Activated CD4-positive, alpha-beta T cell treated with anti-CD3 and anti-CD28 coated beads for 24 hours (primary cell): ENCODE results near the gene KCNMA1.

Experiments
- DNase-seq, 2 donors: peaks; one replicate each; pipeline ENCODE4 v3.0.0-alpha.2; 2020; ENCODE audit warnings: low read depth in 2 of 2

Gene KCNMA1

DNA sequence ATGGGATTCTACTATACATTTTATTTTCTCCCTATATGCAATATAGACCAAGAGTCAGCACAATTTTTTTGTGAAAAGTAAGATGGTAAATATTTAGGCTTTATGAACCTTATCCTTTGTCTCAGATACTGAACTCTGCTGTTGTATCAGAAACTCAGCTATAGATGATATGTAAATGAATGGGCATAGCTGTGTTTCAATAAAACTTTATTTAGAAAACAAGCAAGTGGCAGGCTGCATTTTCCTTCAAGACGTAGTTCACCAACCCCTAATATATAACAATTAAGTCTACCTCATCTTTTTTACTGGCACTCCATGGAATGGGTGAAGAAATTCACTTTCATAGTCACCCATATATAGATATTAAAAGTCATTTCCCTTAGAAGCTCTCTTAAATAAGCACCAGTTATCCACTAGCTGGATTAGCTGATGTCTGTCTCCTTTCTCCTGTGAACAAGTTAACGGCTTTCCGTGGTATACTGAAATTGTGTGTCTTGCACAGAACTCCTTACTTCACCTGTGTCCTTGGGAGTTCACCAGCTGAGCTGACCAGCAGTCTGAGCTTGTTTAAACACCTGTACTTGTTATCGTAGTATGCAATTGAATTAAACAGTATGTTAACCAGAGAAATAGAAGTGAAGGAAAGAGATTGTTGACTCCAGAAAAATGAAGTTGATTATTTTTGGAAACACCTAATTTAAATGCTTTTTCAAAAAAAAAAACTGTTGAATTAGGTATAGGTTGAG lies 770.6 kb downstream of the KCNMA1 start:
- DNase-seq, result no peak

DNA sequence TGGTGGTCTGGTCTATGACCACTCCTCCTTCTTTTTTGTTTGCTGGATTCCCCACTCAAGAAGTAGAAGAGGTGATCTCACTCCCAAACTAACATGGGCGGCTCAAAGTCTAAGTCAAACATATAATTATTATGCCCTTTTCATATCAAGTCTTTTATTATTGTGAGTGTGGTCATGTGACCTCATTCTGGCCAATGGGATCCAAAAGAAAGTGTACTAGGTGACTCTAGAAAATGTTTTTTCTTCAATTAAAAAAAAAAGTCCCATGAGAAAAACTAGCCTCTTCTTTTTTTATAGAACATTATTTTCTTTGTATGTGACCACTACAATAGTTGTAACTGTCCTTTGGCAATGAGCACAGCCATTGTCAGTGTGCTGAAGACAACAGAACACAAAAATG lies 772.7 kb downstream of the KCNMA1 start:
- DNase-seq, result no peak

DNA sequence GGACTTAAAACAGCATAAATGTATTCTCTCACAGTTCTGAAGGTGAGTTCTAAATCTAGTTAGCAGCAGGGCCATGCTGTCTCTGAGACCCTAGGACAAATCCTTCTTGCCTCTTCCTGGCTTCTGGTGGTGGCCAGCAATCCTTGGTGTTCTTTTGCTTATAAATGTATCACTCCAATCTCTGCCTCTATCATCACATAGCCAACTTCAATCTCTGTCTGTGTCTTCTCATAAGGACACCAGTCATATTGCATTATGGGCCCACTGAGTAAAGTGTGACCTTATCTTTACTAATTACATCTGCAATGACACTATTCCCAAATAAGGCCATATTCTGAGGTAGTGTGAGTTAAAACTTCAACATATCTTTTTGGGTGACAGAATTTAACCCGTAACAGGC lies 778.9 kb downstream of the KCNMA1 start:
- DNase-seq, result no peak

DNA sequence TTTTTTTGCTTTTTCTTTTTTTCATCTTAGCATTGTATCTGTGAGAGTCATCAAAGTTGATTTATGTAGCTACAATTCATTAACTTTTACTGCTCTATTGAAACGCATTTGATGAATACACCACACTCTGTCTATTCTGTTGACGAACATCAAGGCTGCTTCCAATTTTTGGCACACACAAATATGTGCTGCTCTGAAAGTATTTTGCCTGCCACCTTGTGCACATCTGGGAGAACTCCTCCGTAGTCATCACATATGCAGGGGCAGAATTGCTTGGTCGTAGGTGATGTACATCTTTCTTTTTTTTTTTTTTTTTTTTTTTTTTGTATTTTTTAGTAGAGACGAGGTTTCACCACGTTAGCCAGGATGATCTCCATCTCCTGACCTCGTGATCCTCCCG lies 796.8 kb downstream of the KCNMA1 start:
- no peak for DNase-seq

DNA sequence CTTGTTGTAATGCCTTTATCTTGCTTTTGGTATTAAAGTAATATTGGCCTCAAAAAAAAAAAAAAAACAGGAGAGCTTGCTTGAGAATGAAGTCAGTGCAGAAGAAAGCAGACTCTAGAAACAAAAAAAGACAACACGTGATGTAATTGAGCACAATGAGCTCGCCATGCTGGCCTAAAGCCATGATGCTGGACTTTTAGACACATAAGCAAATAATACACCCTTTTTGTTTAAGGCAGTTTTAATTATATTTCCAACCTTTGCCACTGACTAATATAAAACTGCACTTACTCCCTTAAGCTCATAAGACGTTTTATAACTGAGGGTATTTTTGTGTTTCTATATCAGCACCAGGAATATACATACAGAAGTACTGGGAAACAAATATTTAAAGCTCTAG lies 798.3 kb downstream of the KCNMA1 start:
- no peak for DNase-seq

DNA sequence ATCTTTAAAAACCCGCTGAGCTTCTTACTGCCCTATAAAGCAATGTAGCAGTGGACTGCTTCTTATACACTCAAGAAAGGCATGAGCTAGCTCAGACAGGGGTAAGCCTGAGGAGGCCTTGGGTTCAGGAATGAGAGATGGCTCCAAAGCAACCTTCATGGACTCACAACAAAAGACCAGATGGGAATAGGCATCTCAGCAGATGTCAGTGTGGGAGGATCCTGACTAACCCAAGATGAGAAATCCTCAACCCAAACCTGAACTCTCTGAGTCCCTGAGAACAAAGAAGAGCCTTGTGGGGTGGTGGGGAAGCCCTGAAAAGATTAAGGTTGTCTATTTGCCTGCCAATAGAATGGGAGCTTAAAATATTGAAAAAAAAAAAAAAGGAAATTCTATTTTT lies 807.4 kb downstream of the KCNMA1 start:
- DNase-seq, result no peak

DNA sequence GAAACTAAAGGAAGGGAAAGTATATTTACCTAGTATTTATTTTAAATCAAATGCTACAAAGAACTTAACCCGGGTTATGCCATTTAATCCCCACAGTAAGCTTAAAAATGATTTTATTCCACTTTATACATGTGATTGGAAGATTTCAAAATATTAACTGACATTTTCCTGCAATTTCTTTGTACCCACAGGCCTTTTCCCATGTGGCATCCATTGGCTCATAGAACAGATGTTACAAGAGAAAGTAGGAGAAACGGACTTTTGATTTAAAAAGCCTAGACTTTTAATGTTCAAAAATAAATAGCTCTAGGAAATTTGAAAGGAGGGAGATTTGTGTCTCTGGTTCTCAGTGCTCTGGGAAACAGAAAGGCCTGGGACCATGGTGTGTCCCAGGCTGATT lies 807.9 kb downstream of the KCNMA1 start:
- no peak for DNase-seq
